ENCODE measurements around the gene LSR. TPM values are rescaled to one million over a fixed set of nuclear protein-coding genes. Genes with fewer than 3 reads are reported as not detected.

Gene LSR
- total and polyA plus RNA-seq, 2 donors (not counting 1 experiment from before 2014, with no cell fraction given) = 37.2 to 45.3 TPM

- Histone ChIP-seq H3K4me1 (ENCODE audit: control insufficient read depth in 2 of 2, insufficient read depth in 2 of 2, low read length in 2 of 2) (peaks cover 27 to 52% of the 10 kb centered on the region in 2 donors), H4K20me1 (ENCODE audit: control insufficient read depth, insufficient read depth, low read length, poor library complexity, severe bottlenecking) (no peaks in the 10 kb centered on the region), H3K27me3 (replicated peaks in 1 of 4; ENCODE audit: control extremely low read depth in 1 of 4, control insufficient read depth in 3 of 4, insufficient read depth in 4 of 4, low read length in 3 of 4) (no peaks in the 10 kb centered on the region), H3K27ac (ENCODE audit: low read length in 2 of 2) (no peak overlapping the region), H3K79me2 (ENCODE audit: control insufficient read depth, insufficient read depth, low read length) (peaks cover 20% of the 10 kb centered on the region), H3K4me2 (replicated peaks; ENCODE audit: low read depth, low read length, poor library complexity, severe bottlenecking) (peak overlapping the region; percentile 17), H3K4me3 (ENCODE audit: control extremely low read depth in 1 of 5, extremely low read depth in 1 of 5, insufficient read depth in 1 of 5, low read depth in 2 of 5, low read length in 4 of 5) (no peak overlapping the region), H2AFZ (ENCODE audit: insufficient read depth, low read depth, low read length, poor library complexity, severe bottlenecking) (no peak overlapping the region), H3K9ac (ENCODE audit: low read length) (no peak overlapping the region), H3K9me3 (ENCODE audit: control extremely low read depth in 1 of 3, control insufficient read depth in 2 of 3, insufficient read depth in 1 of 3, low read length in 2 of 3) (peaks cover 0 to 7% (median 0%) of the 10 kb centered on the region in 3 donors), H3K36me3 (replicated peaks in 1 of 2; ENCODE audit: control extremely low read depth in 1 of 2, control insufficient read depth in 1 of 2, extremely low read depth in 1 of 2, insufficient read depth in 2 of 2, low read length in 1 of 2) (no peaks in the 10 kb centered on the region)
- H3K27ac Mint-ChIP-seq = no peak overlapping the region
- H3K4me1 Mint-ChIP-seq = peaks cover 18% of the 10 kb centered on the region
- TF ChIP-seq CTCF (IDR thresholded peaks at IDR 0.05) (no peak), EZH2 (IDR thresholded peaks at IDR 0.05; ENCODE audit: borderline replicate concordance, insufficient read depth, low read depth, low read length, poor library complexity, severe bottlenecking) (no peak)
- ChIA-PET CTCF (interaction anchor here (1.0 to 1.2 kb wide), 4 partner anchors 8 to 55 kb away, joined by 3 to 4 read pairs (median 3); partner anchors contain the start of gene FFAR1), POLR2A (interaction anchor here (1.0 to 1.1 kb wide), 2 partner anchors 12 to 35 kb away, joined by 3 to 5 read pairs; no protein-coding TSS in a partner anchor)
- DNase-seq = no peak
- intact Hi-C loops (cut with micrococcal nuclease) = loop anchor here (5.0 kb wide), 1 partner anchor 35 kb away; no protein-coding TSS in a partner anchor
- ATAC-seq (ENCODE audit: low read depth) = peak; percentile 29
- WGBS (ENCODE audit: insufficient coverage) = 83% methylated on average over 5 of the region's 7 CpGs
- H3K27me3 Mint-ChIP-seq = no peaks in the 10 kb centered on the region
- no peaks in the 10 kb centered on the region for H3K9me3 Mint-ChIP-seq (ENCODE audit: insufficient read depth)
- no peak overlapping the region for H3K4me3 Mint-ChIP-seq
Measured at GRCh38 chr19:35296644-35297514, 48.1 kb downstream of the LSR start.

DNA sequence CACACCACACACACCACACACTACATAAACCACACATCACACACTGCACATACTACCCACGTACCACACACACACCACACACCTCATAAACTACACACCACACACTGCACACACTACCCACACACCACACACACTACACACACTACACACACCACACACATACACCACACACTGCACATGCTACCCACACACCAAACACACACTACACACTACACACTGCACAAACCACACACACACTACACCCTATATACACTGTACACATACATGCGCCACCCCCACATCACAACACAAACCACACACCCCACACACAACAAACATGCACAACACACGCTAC, 48.7 kb downstream of the LSR start:
- H3K27ac ChIP-seq (ENCODE audit: low read length in 2 of 2) = no peak overlapping the region
- no peaks in the 10 kb centered on the region for H4K20me1 ChIP-seq (ENCODE audit: control insufficient read depth, insufficient read depth, low read length, poor library complexity, severe bottlenecking)
- no peak overlapping the region for H3K27ac Mint-ChIP-seq
- peaks cover 20% of the 10 kb centered on the region for H3K79me2 ChIP-seq (ENCODE audit: control insufficient read depth, insufficient read depth, low read length)
- WGBS (ENCODE audit: insufficient coverage) = 95% methylated on average over 3 of the region's 3 CpGs
- H3K9me3 Mint-ChIP-seq (ENCODE audit: insufficient read depth) = no peaks in the 10 kb centered on the region
- TF ChIP-seq CTCF (IDR thresholded peaks at IDR 0.05) (no peak), EZH2 (IDR thresholded peaks at IDR 0.05; ENCODE audit: borderline replicate concordance, insufficient read depth, low read depth, low read length, poor library complexity, severe bottlenecking) (no peak)
- no peak for ATAC-seq (ENCODE audit: low read depth)
- peak overlapping the region; percentile 17 for H3K4me2 ChIP-seq (replicated peaks; ENCODE audit: low read depth, low read length, poor library complexity, severe bottlenecking)
- H3K4me3 ChIP-seq (ENCODE audit: control extremely low read depth in 1 of 5, extremely low read depth in 1 of 5, insufficient read depth in 1 of 5, low read depth in 2 of 5, low read length in 4 of 5) = no peak overlapping the region
- H2AFZ ChIP-seq (ENCODE audit: insufficient read depth, low read depth, low read length, poor library complexity, severe bottlenecking) = no peak overlapping the region
- H3K4me3 Mint-ChIP-seq = no peak overlapping the region
- ChIA-PET POLR2A (no interaction called here), CTCF (no interaction called here)
- no peak overlapping the region for H3K9ac ChIP-seq (ENCODE audit: low read length)
- no peaks in the 10 kb centered on the region for H3K27me3 ChIP-seq (replicated peaks in 1 of 4; ENCODE audit: control extremely low read depth in 1 of 4, control insufficient read depth in 3 of 4, insufficient read depth in 4 of 4, low read length in 3 of 4)
- H3K36me3 ChIP-seq (replicated peaks in 1 of 2; ENCODE audit: control extremely low read depth in 1 of 2, control insufficient read depth in 1 of 2, extremely low read depth in 1 of 2, insufficient read depth in 2 of 2, low read length in 1 of 2) = no peaks in the 10 kb centered on the region
- H3K9me3 ChIP-seq (ENCODE audit: control extremely low read depth in 1 of 3, control insufficient read depth in 2 of 3, insufficient read depth in 1 of 3, low read length in 2 of 3) = peaks cover 0 to 7% (median 0%) of the 10 kb centered on the region in 3 donors
- no peak for DNase-seq
- intact Hi-C loops (cut with micrococcal nuclease) = loop anchor here (5.0 kb wide), 1 partner anchor 35 kb away; no protein-coding TSS in a partner anchor
- H3K4me1 ChIP-seq (ENCODE audit: control insufficient read depth in 2 of 2, insufficient read depth in 2 of 2, low read length in 2 of 2) = peaks cover 27 to 50% of the 10 kb centered on the region in 2 donors
- H3K27me3 Mint-ChIP-seq = no peaks in the 10 kb centered on the region
- H3K4me1 Mint-ChIP-seq = peaks cover 12% of the 10 kb centered on the region
